H1 (cell line): ENCODE results near the gene THUMPD3. TPM values are rescaled to one million over a fixed set of nuclear protein-coding genes. Genes with fewer than 3 reads are reported as not detected.

Experiments
- CTCF ChIA-PET: fragments of 300-600 bp; sonication (Branson Sonifier 250); formaldehyde crosslinking; loops from one replicate; lab custom pipeline; 2021; ENCODE audit not compliant: partially characterized antibody; lab: Charles Lee
- POLR2A ChIA-PET: fragments of 300-600 bp; sonication (Branson Sonifier 250); formaldehyde crosslinking; loops from one replicate; lab custom pipeline; 2021; ENCODE audit warnings: inconsistent platforms; ENCODE audit not compliant: partially characterized antibody; lab: Charles Lee
- DNase-seq, 2 experiments: peaks; one replicate each; pipeline versions ENCODE4 v3.0.0 to v3.0.0-alpha.2; 2010 to 2022; ENCODE audit warnings: low spot score in 2 of 2, low read depth in 1 of 2, mixed read lengths in 1 of 2
- FAIRE-seq: peaks from 2 replicates; lab custom pipeline; 2011; peaks lifted over from hg19 to GRCh38; lab: Jason Lieb, UNC
- H2AFZ ChIP-seq: 2 replicates; pipeline ENCODE4 v1.8.1; 2012; ENCODE audit warnings: low read length, inconsistent platforms
- H2AK5ac ChIP-seq: 2 replicates; pipeline ENCODE4 v1.6.1; 2013; ENCODE audit warnings: low read depth, low read length
- H2BK120ac ChIP-seq: replicated peaks from 2 replicates; pipeline ENCODE3; 2013; ENCODE audit warnings: low read depth, low read length, inconsistent platforms
- H2BK12ac ChIP-seq: 2 replicates; pipeline ENCODE4 v1.6.1; 2013; ENCODE audit warnings: low read depth, low read length
- H2BK15ac ChIP-seq: 2 replicates; pipeline ENCODE4 v1.6.1; 2013; ENCODE audit warnings: low read length
- H2BK20ac ChIP-seq: 2 replicates; pipeline ENCODE4 v1.6.1; 2013; ENCODE audit warnings: low read length
- H2BK5ac ChIP-seq: 2 replicates; pipeline ENCODE4 v1.6.1; 2013; ENCODE audit warnings: low read depth, low read length
- H3K14ac ChIP-seq: 2 replicates; pipeline ENCODE4 v1.6.1; 2013; ENCODE audit warnings: inconsistent platforms; ENCODE audit not compliant: insufficient read length
- H3K18ac ChIP-seq: 2 replicates; pipeline ENCODE4 v1.6.1; 2013; ENCODE audit warnings: low read length; ENCODE audit errors: extremely low read depth
- H3K23ac ChIP-seq: 2 replicates; pipeline ENCODE4 v1.6.1; 2013; ENCODE audit warnings: inconsistent platforms; ENCODE audit not compliant: insufficient read length
- H3K23me2 ChIP-seq: 2 replicates; pipeline ENCODE4 v1.6.1; 2013; ENCODE audit warnings: low read depth, low read length
- H3K27ac ChIP-seq: 2 replicates; pipeline ENCODE4 v1.6.1; 2011; ENCODE audit warnings: low read depth, low read length, inconsistent platforms
- H3K27me3 ChIP-seq, 4 experiments: replicated peaks in 1 of 4; 1 replicate in 1 of 4; 2 replicates in 3 of 4; pipeline versions ENCODE4 v1.6.1 to v1.8.1; 2011 to 2013; ENCODE audit warnings: low read length in 3 of 4, mild to moderate bottlenecking in 3 of 4, inconsistent platforms in 2 of 4, mixed read lengths in 2 of 4, moderate library complexity in 1 of 4; ENCODE audit not compliant: control insufficient read depth in 3 of 4, insufficient read depth in 3 of 4; ENCODE audit errors: extremely low read depth in 1 of 4
- H3K36me3 ChIP-seq, 4 experiments: 2 replicates each; pipeline versions ENCODE4 v1.6.1 to v1.8.1; 2011 to 2013; ENCODE audit warnings: mild to moderate bottlenecking in 4 of 4, low read length in 3 of 4, moderate library complexity in 2 of 4, control low read depth in 1 of 4, inconsistent platforms in 1 of 4; ENCODE audit not compliant: insufficient read depth in 4 of 4, control insufficient read depth in 2 of 4
- H3K4ac ChIP-seq: replicated peaks from 2 replicates; pipeline ENCODE3; 2013; ENCODE audit warnings: low read length, low read depth, mixed read lengths, inconsistent platforms; ENCODE audit not compliant: insufficient read length
- H3K4me1 ChIP-seq, 4 experiments: replicated peaks in 1 of 4; 1 replicate in 1 of 4; 2 replicates in 3 of 4; pipeline versions ENCODE4 v1.6.1 to v1.8.1; 2011 to 2013; ENCODE audit warnings: low read length in 3 of 4, inconsistent platforms in 2 of 4, mixed read lengths in 1 of 4; ENCODE audit not compliant: insufficient read depth in 4 of 4, control insufficient read depth in 3 of 4
- H3K4me2 ChIP-seq, 2 experiments: 2 replicates each; pipeline versions ENCODE4 v1.6.1 to v1.8.1; 2011 to 2013; ENCODE audit warnings: low read depth in 2 of 2, low read length in 2 of 2, control low read depth in 1 of 2, inconsistent platforms in 1 of 2, mild to moderate bottlenecking in 1 of 2; ENCODE audit not compliant: insufficient read depth in 1 of 2
- H3K4me3 ChIP-seq, 4 experiments: fragments of 200-600, 300-600 bp in 1 of 4; sonication (generic), shearing (Covaris generic), sonication (Bioruptor Twin) in 1 of 4; 2 replicates each; pipeline versions ENCODE4 v1.5.1 to v1.8.1; 2011 to 2016; ENCODE audit warnings: low read length in 4 of 4, low read depth in 3 of 4, control low read depth in 2 of 4, inconsistent platforms in 2 of 4, mild to moderate bottlenecking in 2 of 4, mixed read lengths in 1 of 4, moderate library complexity in 1 of 4; ENCODE audit not compliant: insufficient read depth in 2 of 4; ENCODE audit errors: extremely low read depth in 1 of 4
- H3K56ac ChIP-seq: replicated peaks from 2 replicates; pipeline ENCODE3; 2013; ENCODE audit warnings: low read depth, mild to moderate bottlenecking, mixed read lengths, low read length, inconsistent platforms; ENCODE audit not compliant: insufficient read length
- H3K79me1 ChIP-seq: 2 replicates; pipeline ENCODE4 v1.6.1; 2013; ENCODE audit warnings: low read depth, low read length, control low read depth
- H3K79me2 ChIP-seq, 2 experiments: 2 replicates each; pipeline versions ENCODE4 v1.6.1 to v1.8.1; 2012 to 2013; ENCODE audit warnings: low read length in 2 of 2, mild to moderate bottlenecking in 2 of 2, inconsistent platforms in 1 of 2; ENCODE audit not compliant: insufficient read depth in 2 of 2, control insufficient read depth in 1 of 2
- H3K9ac ChIP-seq, 4 experiments: replicated peaks in 1 of 4; 1 replicate in 1 of 4; 2 replicates in 3 of 4; pipeline versions ENCODE4 v1.6.1 to v1.8.1; 2011 to 2013; ENCODE audit warnings: low read depth in 3 of 4, low read length in 3 of 4, control low read depth in 2 of 4, mild to moderate bottlenecking in 2 of 4, moderate library complexity in 2 of 4, inconsistent platforms in 1 of 4; ENCODE audit errors: extremely low read depth in 1 of 4
- H3K9me3 ChIP-seq, 2 experiments: 2 replicates each; pipeline versions ENCODE4 v1.6.1 to v1.8.1; 2012 to 2013; ENCODE audit warnings: mild to moderate bottlenecking in 2 of 2, moderate library complexity in 2 of 2, control low read depth in 1 of 2, inconsistent platforms in 1 of 2, low read depth in 1 of 2, low read length in 1 of 2, mixed read lengths in 1 of 2; ENCODE audit not compliant: insufficient read depth in 2 of 2
- H4K20me1 ChIP-seq, 2 experiments: replicated peaks in 1 of 2; 2 replicates each; pipeline versions ENCODE3 to v1.8.1; 2011 to 2013; ENCODE audit warnings: inconsistent platforms in 2 of 2, low read length in 2 of 2, mild to moderate bottlenecking in 1 of 2; ENCODE audit not compliant: insufficient read depth in 2 of 2, control insufficient read depth in 1 of 2
- H4K5ac ChIP-seq: 2 replicates; pipeline ENCODE4 v1.6.1; 2013; ENCODE audit warnings: low read length, low read depth, mixed read lengths, inconsistent platforms; ENCODE audit not compliant: insufficient read length
- H4K8ac ChIP-seq: 2 replicates; pipeline ENCODE4 v1.8.0; 2013; ENCODE audit warnings: mild to moderate bottlenecking, moderate library complexity, low read length, inconsistent platforms; ENCODE audit not compliant: insufficient read depth; ENCODE audit errors: extremely low read depth
- H4K91ac ChIP-seq: replicated peaks from 2 replicates; pipeline ENCODE3; 2013; ENCODE audit warnings: low read length, mixed read lengths, inconsistent platforms; ENCODE audit not compliant: insufficient read length
- CHD2 ChIP-seq: IDR thresholded peaks from 2 replicates; pipeline ENCODE4 v1.6.1; 2012; ENCODE audit warnings: low read length, improper control_type of control experiment
- POLR2A ChIP-seq, 2 experiments: IDR thresholded peaks; 1 replicate in 1 of 2; 2 replicates in 1 of 2; pipeline ENCODE4 v1.6.1; 2011; ENCODE audit warnings: low read depth in 2 of 2, low read length in 2 of 2, mild to moderate bottlenecking in 2 of 2; ENCODE audit errors: control extremely low read depth in 1 of 2
- POLR2AphosphoS5 ChIP-seq: IDR thresholded peaks from 2 replicates; pipeline ENCODE4 v1.6.1; 2011; ENCODE audit warnings: low read depth, low read length
- WGBS, 2 experiments: shearing (Covaris generic) in 1 of 2; methylation state at CpG; one replicate each; pipeline versions ENCODE4 v1.1.6 to v1.1.7; 2013 to 2015; ENCODE audit warnings: low lambda C conversion rate in 2 of 2, mixed read lengths in 2 of 2, inconsistent platforms in 1 of 2, low coverage in 1 of 2, missing lambda C conversion rate in 1 of 2; ENCODE audit not compliant: insufficient replicate concordance in 2 of 2, insufficient coverage in 1 of 2, insufficient read length in 1 of 2; ENCODE audit errors: extremely low coverage in 1 of 2, missing lambda C conversion rate in 1 of 2; 5-methylcytosine and 5-hydroxymethylcytosine counted together
- polyA plus RNA-seq, 7 experiments: library from polyadenylated mRNA; depleted of rRNA in 3 of 7; stranded (reverse) in 5 of 7; unstranded in 2 of 7; fragments of >200 nt in 5 of 7; fragments of 200-250 nt in 2 of 7; gene quantifications; 1 replicate in 5 of 7; 2 replicates in 1 of 7; 4 replicates in 1 of 7; pipeline versions ENCODE4 v1.2.1 to v1.2.3, GENCODE V29; 2011 to 2013; ENCODE audit warnings: missing spikeins in 2 of 7, mixed read lengths in 2 of 7
- total RNA-seq: library from RNA; stranded (reverse); fragmentation: NEBNext Ultra II Directional; extraction: Animal tissue kit (Norgen Biotek cat#: 25700); gene quantifications from 2 replicates; pipeline ENCODE4 v1.2.1, GENCODE V29; 2021

Gene THUMPD3
- total and polyA plus RNA-seq, 2 of the 8 experiments (the other 6 are each of a cell fraction or from before 2014, with no cell fraction given) = 26.7 to 68.9 TPM

DNA sequence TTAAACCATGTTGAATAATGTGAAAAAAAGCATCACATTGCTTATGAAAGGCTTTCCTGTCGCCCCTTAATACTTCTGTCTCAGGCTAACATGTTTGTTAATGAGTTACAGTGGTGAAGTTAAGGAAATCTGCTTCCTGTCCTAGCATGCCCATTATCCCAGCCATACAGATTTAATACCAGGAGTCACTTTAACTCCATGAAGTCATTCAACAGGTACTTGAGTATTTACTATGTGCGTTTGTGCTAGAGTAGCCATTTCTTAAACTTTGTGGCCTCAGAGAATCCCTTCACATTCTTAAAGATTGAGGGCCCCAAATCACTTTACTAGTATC is 24.4 kb downstream of the THUMPD3 start:
- H3K4ac ChIP-seq = no peak overlapping the region
- no peak overlapping the region for H3K9ac ChIP-seq
- TF ChIP-seq CHD2 (no peak), POLR2A (IDR thresholded peaks at IDR 0.05; ENCODE audit: control extremely low read depth in 1 of 2, low read depth in 2 of 2, low read length in 2 of 2) (peak in 1 of 2 experiments; percentile 60; a peak in 1 of 3 replicates), POLR2AphosphoS5 (0 out of 2 replicates have a peak, but pooled peaks have one; percentile 21)
- no peak overlapping the region for H2AFZ ChIP-seq
- POLR2A ChIA-PET = interaction anchor here (1.3 to 6.4 kb wide), 3 partner anchors 8 to 21 kb away, joined by 3 to 35 read pairs (median 13); no protein-coding TSS in a partner anchor
- no peak overlapping the region for H3K4me2 ChIP-seq
- no peak overlapping the region for H3K56ac ChIP-seq
- H3K36me3 ChIP-seq = peaks cover 19 to 94% (median 75%) of the 10 kb centered on the region in 4 experiments; a peak in 7 of 8 replicates
- H3K14ac ChIP-seq = no peak overlapping the region
- no peak for DNase-seq
- no peaks in the 10 kb centered on the region for H3K79me1 ChIP-seq
- H2BK12ac ChIP-seq = no peak overlapping the region
- CTCF ChIA-PET = no interaction called here
- peaks cover 3 to 6% of the 10 kb centered on the region in 2 experiments for H4K20me1 ChIP-seq
- no peak overlapping the region for H3K27ac ChIP-seq
- H3K27me3 ChIP-seq = no peaks in the 10 kb centered on the region
- H3K79me2 ChIP-seq = peaks cover 6 to 39% of the 10 kb centered on the region in 2 experiments; a peak in 3 of 4 replicates
- no peaks in the 10 kb centered on the region for H3K4me1 ChIP-seq
- no peak overlapping the region for H2BK120ac ChIP-seq
- no peak overlapping the region for H2BK20ac ChIP-seq
- no peak overlapping the region for H3K4me3 ChIP-seq
- no peak overlapping the region for H2BK15ac ChIP-seq
- H2BK5ac ChIP-seq = no peak overlapping the region
- no peak overlapping the region for H3K23ac ChIP-seq
- no peaks in the 10 kb centered on the region; the same call in 1 of the 2 replicates for H3K23me2 ChIP-seq
- WGBS, 2 experiments = 88% methylated on average over 2 of the region's 2 CpGs; no CpG with 5 or more reads in 1 of the 2 experiments
- no peaks in the 10 kb centered on the region for H3K9me3 ChIP-seq
- H4K8ac ChIP-seq = no peak overlapping the region
- H4K91ac ChIP-seq = no peak overlapping the region
- FAIRE-seq = no peak
- H3K18ac ChIP-seq = no peak overlapping the region
- no peak overlapping the region for H4K5ac ChIP-seq
- no peak overlapping the region for H2AK5ac ChIP-seq
